Hair follicle dermal papilla cell (primary cell): ENCODE measurements around the gene LAMP1. TPM values are rescaled to one million over a fixed set of nuclear protein-coding genes. Genes with fewer than 3 reads are reported as not detected.

Experiments
- small RNA-seq: library from RNA; depleted of rRNA; stranded (forward); fragments of <200 nt; gene quantifications from one replicate; pipeline ENCODE3, GENCODE V24; 2012
- total RNA-seq: library from RNA; depleted of rRNA; stranded (reverse); fragments of >200 nt; gene quantifications from 2 replicates; pipeline ENCODE4 v1.2.3, GENCODE V29; 2012

Gene LAMP1, protein sequence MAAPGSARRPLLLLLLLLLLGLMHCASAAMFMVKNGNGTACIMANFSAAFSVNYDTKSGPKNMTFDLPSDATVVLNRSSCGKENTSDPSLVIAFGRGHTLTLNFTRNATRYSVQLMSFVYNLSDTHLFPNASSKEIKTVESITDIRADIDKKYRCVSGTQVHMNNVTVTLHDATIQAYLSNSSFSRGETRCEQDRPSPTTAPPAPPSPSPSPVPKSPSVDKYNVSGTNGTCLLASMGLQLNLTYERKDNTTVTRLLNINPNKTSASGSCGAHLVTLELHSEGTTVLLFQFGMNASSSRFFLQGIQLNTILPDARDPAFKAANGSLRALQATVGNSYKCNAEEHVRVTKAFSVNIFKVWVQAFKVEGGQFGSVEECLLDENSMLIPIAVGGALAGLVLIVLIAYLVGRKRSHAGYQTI
- total RNA-seq, result 203 and 213 TPM in 2 replicates

DNA sequence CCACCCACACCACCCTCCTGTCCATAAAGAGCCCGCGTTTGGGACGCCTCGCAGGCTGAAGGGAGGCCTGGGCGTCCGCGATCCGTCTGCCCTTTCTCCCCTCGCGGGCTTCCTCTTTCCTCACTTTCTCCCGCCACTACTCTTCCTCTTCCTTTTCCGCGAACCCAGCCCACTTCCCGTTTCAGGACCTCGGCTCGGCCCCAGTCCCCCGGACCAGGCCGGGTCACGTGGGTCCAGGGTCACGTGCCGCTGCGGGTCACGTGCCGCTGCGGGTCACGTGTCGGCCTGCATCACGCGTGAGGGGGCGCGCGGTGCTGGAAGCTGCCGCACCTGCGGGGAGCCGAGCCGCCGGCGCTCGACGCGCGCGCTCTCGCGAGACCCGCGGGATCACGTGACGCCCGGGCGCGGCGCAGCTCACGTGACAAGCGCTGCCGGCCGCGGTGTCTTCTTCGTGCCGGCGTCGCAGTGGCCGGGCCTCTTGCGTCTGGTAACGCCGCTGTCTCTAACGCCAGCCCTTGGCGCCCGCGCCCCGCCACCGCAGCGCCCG is at the start of gene LAMP1:
Gene LAMP1 (plus strand): TSS at position 417 of the 547 bp plus-strand sequence. CDS start 196 bp downstream, outside the sequence.

Small RNAs within 50 kb of the gene (small RNA-seq; reads per million reads assigned to genes)
- gene MIR8075, result not detected

Other genes starting within 250 kb of the LAMP1 start
- under 0.01 and 0.12 TPM in 2 replicates for gene F7, start 191.4 kb upstream of the LAMP1 start, total RNA-seq
- gene F10, start 174.4 kb upstream of the LAMP1 start, total RNA-seq, result 5.7 and 10.6 TPM in 2 replicates
- not detected in 2 replicates for gene PROZ, start 138.6 kb upstream of the LAMP1 start, total RNA-seq
- gene PCID2, start 88.6 kb upstream of the LAMP1 start, total RNA-seq, result 44.4 and 58.6 TPM in 2 replicates
- gene CUL4A, start 87.6 kb upstream of the LAMP1 start, total RNA-seq, result 111 and 133 TPM in 2 replicates
- gene GRTP1, start 66.9 kb downstream of the LAMP1 start, total RNA-seq, result 0.73 and 1.3 TPM in 2 replicates
- gene ADPRHL1, start 156.2 kb downstream of the LAMP1 start, total RNA-seq, result 1.1 and 2.3 TPM in 2 replicates
- 9.8 and 12.8 TPM in 2 replicates for gene DCUN1D2, start 193.5 kb downstream of the LAMP1 start, total RNA-seq